ENCODE results near the gene CTNNBIP1. TPM values are rescaled to one million over a fixed set of nuclear protein-coding genes. Genes with fewer than 3 reads are reported as not detected.

CTNNBIP1 gene
- total RNA-seq, 1 experiment from 2014 or later = 44.4 TPM

GRCh38 chr1:9884805-9885204 lies 25.3 kb downstream of the CTNNBIP1 start:
- Mint-ChIP-seq H3K9me3 (no peaks in the 10 kb centered on the region), H3K27ac (peak overlapping the region; percentile 78 to 84 (median 83); a peak in 5 of 7 replicates), H3K36me3 (ENCODE audit: insufficient read depth in 1 of 3, low read depth in 3 of 3) (peaks cover 3 to 13% (median 7%) of the 10 kb centered on the region in 3 experiments; a peak in 4 of 7 replicates), H3K27me3 (ENCODE audit: low read depth) (no peaks in the 10 kb centered on the region), H3K4me1 (peaks cover 21 to 35% of the 10 kb centered on the region in 2 experiments), H3K4me3 (no peak overlapping the region)
- Histone ChIP-seq H2BK120ac (ENCODE audit: low read depth, low read length, poor library complexity, severe bottlenecking) (no peak overlapping the region), H3K79me1 (ENCODE audit: insufficient read depth, low read depth, low read length, poor library complexity, severe bottlenecking) (no peaks in the 10 kb centered on the region), H2BK20ac (ENCODE audit: low read depth, low read length, poor library complexity, severe bottlenecking) (no peak overlapping the region), H4K20me1 (ENCODE audit: control insufficient read depth, insufficient read depth, insufficient read length) (peaks cover 3% of the 10 kb centered on the region), H3K56ac (ENCODE audit: insufficient read length, low read depth, low read length) (no peak overlapping the region), H3K27me3 (ENCODE audit: insufficient read depth, low read length) (no peaks in the 10 kb centered on the region), H3K9me3 (ENCODE audit: control insufficient read depth, low read depth, low read length) (no peaks in the 10 kb centered on the region), H2BK12ac (ENCODE audit: insufficient read length, low read depth, low read length) (no peak overlapping the region), H3T11ph (ENCODE audit: low read length) (no peak overlapping the region), H3K23me2 (ENCODE audit: insufficient read length, low read depth, low read length, poor library complexity, severe bottlenecking) (no peaks in the 10 kb centered on the region), H3K79me2 (ENCODE audit: insufficient read depth, low read length) (no peaks in the 10 kb centered on the region), H4K91ac (ENCODE audit: insufficient read length, low read depth, low read length) (no peak overlapping the region), H4K8ac (replicated peaks; ENCODE audit: insufficient read length, low read depth, low read length) (no peak overlapping the region), H2BK15ac (ENCODE audit: low read depth, low read length) (no peak overlapping the region), H3K4me2 (ENCODE audit: insufficient read depth, insufficient read length, low read length) (no peak overlapping the region), H2AFZ (ENCODE audit: low read length) (no peak overlapping the region), H3K4ac (ENCODE audit: low read depth, low read length) (no peak overlapping the region), H3K23ac (ENCODE audit: insufficient read length, low read depth, low read length) (no peak overlapping the region), H2BK5ac (ENCODE audit: insufficient read length, low read length) (no peak overlapping the region), H4K5ac (ENCODE audit: insufficient read length, low read depth, low read length) (no peak overlapping the region), H3K9ac (ENCODE audit: extremely low read depth, insufficient read length, low read length) (no peak overlapping the region), H3K27ac (ENCODE audit: insufficient read length, low read depth, low read length) (no peak overlapping the region), H3K18ac (ENCODE audit: insufficient read length, low read depth, low read length) (no peak overlapping the region), H3K4me1 (ENCODE audit: insufficient read depth, low read length) (0 out of 2 replicates have a peak, but pooled peaks cover 1% of the 10 kb centered on the region), H3K14ac (ENCODE audit: insufficient read depth, low read length) (no peak overlapping the region), H2AK5ac (ENCODE audit: insufficient read length, low read length) (no peak overlapping the region)
- DNase-seq = no peak
- no peak for TF ChIP-seq CTCF (conservative IDR thresholded peaks at IDR 0.05)
- WGBS (ENCODE audit: extremely low coverage, insufficient read length, low lambda C conversion rate) = no CpG with 5 or more reads among the region's 8 CpGs
